Esophagus squamous epithelium (tissue), 5 donors: ENCODE measurements around the gene ZNF496. TPM values are rescaled to one million over a fixed set of nuclear protein-coding genes. Genes with fewer than 3 reads are reported as not detected.

Source experiments
- DNase-seq: peaks from one replicate; lab custom pipeline; 2025; lab: John Stamatoyannopoulos, UW
- H3K27ac ChIP-seq, 4 donors: fragments of 200-600 bp; sonication (generic); one replicate each; pipeline ENCODE4 v1.5.1; 2016 to 2019; ENCODE audit warnings: mild to moderate bottlenecking in 1 of 4
- H3K27me3 ChIP-seq, 4 donors: fragments of 200-600 bp; sonication (generic); 1 replicate in 3 of 4; 2 replicates in 1 of 4; pipeline versions ENCODE4 v1.5.1 to v1.6.0; 2017 to 2021; ENCODE audit warnings: antibody characterized with exemption in 1 of 4
- H3K36me3 ChIP-seq, 3 donors: fragments of 200-600 bp; sonication (generic); one replicate each; pipeline ENCODE4 v1.5.1; 2016 to 2019
- H3K4me1 ChIP-seq, 3 donors: fragments of 200-600 bp; sonication (generic); one replicate each; pipeline ENCODE4 v1.5.1; 2017 to 2019
- H3K4me3 ChIP-seq, 4 donors: fragments of 200-600 bp; sonication (generic); 1 replicate in 3 of 4; 2 replicates in 1 of 4; pipeline ENCODE4 v1.5.1; 2016 to 2019; ENCODE audit warnings: mild to moderate bottlenecking in 2 of 4, moderate library complexity in 1 of 4
- H3K9me3 ChIP-seq, 3 donors: fragments of 200-600 bp; sonication (generic); one replicate each; pipeline ENCODE4 v1.5.1; 2016 to 2019
- CTCF ChIP-seq, 6 experiments: fragments of 450-650 bp in 4 of 6; fragments of 200-600 bp in 2 of 6; sonication (generic) in 2 of 6; IDR thresholded peaks; one replicate each; pipeline ENCODE4 v1.5.1; 2016 to 2019; ENCODE audit warnings: antibody characterized with exemption in 6 of 6, mild to moderate bottlenecking in 4 of 6, moderate library complexity in 4 of 6
- POLR2A ChIP-seq, 4 donors: fragments of 450-650 bp; IDR thresholded peaks; one replicate each; pipeline ENCODE4 v1.6.1; 2017; ENCODE audit warnings: antibody characterized with exemption in 4 of 4, mild to moderate bottlenecking in 4 of 4, moderate library complexity in 3 of 4
- WGBS, 2 donors: methylation state at CpG; one replicate each; pipeline ENCODE4 v1.1.5; 2018; 5-methylcytosine and 5-hydroxymethylcytosine counted together
- intact Hi-C: fragments of 100-400 bp; cut with DNase I; formaldehyde crosslinking; loops from one replicate; pipeline ENCODE4 v1.15.0; 2022
- total RNA-seq, 4 donors: library from RNA; depleted of rRNA; stranded (reverse); fragments of >200 nt; gene quantifications; one replicate each; pipeline ENCODE4 v1.1.0, GENCODE V29; 2016
- donor health status: DM: yes; HTN: yes; CAD: no.

Gene ZNF496
- total RNA-seq, 4 donors from 2014 or later, result 8.9 to 21.2 (median 9.5) TPM

DNA sequence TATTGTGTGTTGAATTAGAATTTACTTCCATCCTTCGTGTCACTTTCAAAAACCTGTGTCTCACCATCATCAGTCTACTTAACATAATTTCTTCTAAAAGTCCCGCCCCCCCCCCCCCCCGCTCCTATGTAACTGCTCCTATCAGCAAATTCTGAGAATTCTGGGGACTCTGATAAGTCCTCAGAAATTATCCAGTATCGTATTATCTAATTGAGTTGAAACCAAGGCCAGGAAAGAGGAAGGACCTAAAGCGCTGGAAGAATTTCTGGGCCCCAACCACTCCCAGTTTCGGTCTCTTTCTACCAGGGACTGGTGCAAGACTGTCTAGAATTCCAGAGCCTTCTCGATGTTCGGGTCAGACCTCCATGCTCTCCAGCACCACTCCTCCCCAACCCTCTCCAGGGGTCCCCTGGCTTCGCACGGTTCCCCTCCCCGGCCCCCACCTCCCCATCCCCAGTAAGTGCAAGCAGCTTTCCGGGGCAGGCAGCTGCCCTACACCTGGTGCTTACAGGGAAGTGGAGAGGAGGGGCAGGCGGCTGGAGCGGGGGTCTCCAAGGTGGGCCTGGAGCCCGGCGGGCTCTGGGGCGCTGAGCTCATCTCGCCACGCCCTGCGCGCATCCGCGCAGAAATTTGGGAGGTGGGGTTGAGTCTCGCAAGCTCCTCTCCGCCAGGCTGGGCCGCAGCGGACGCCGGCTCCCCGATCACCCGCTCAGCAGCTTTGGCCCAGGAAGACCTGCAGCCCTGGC lies 16.0 kb upstream of the ZNF496 start:
- H3K4me3 ChIP-seq, result peak overlapping the region; percentile 7 to 53 (median 16)
- peak overlapping the region in 1 of 4 donors; percentile 2 for H3K27ac ChIP-seq
- H3K4me1 ChIP-seq, result peaks cover 0 to 15% (median 4%) of the 10 kb centered on the region in 3 donors
- no peaks in the 10 kb centered on the region for H3K9me3 ChIP-seq
- TF ChIP-seq POLR2A (IDR thresholded peaks at IDR 0.05) (no peak), CTCF (IDR thresholded peaks at IDR 0.05) (no peak)
- peaks cover 0 to 16% (median 0%) of the 10 kb centered on the region in 4 donors for H3K27me3 ChIP-seq
- no peak for DNase-seq
- WGBS, 2 donors, result 26 to 32% methylated on average over 5 to 9 of the region's 31 CpGs
- no peaks in the 10 kb centered on the region for H3K36me3 ChIP-seq
- intact Hi-C loops, result no loop called here

DNA sequence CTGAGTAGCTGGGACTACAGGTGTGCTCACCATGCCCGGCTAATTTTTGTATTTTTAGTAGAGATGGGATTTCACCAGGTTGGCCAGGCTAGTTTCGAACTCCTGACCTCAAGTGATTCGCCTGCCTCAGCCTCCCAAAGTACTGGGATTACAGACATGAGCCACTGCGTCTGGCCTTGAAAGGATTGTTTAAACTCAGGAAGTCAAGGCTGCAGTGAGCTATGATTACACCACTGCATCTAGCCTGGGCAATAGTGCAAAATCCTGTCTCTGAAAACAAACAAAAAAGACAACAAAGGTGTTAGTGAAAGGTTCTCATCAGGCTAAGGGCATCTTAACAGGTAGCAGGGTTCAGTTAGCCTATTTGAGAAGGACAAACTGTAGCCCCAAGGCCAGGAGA lies 14.2 kb upstream of the ZNF496 start:
- whole genome bisulfite sequencing, 2 donors, result 94 to 100% methylated on average over 2 to 3 of the region's 4 CpGs
- no peak for DNase-seq

DNA sequence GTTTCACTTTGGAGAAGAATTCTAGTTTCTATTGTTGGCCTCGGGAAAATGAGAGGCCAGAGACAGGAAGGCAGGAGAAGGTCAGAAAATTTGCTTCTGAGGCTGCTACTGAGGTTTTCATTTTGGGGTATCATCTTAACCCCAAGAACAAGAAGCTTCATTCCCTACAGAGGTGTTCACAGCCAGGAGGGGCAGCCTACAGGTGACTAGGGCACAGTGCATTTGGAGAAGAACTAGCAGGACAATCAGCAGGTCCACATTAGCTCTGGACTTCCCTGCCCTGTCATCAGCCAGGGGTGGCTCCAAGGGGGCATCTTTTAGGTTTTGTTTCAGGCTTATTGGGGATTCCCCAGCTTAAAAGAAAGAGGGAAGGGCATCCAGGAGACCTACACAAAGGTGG lies 12.1 kb upstream of the ZNF496 start:
- DNase-seq, result no peak
- H3K4me1 ChIP-seq, result peaks cover 0 to 16% (median 4%) of the 10 kb centered on the region in 3 donors
- peaks cover 0 to 4% (median 0%) of the 10 kb centered on the region in 3 donors for H3K36me3 ChIP-seq
- no peak for TF ChIP-seq CTCF (IDR thresholded peaks at IDR 0.05)
- H3K27me3 ChIP-seq, result peaks cover 0 to 10% (median 0%) of the 10 kb centered on the region in 4 donors
- H3K27ac ChIP-seq, result no peak overlapping the region
- WGBS, 2 donors, result 38 to 83% methylated on average over 1 of the region's 1 CpG
- intact Hi-C loops, result no loop called here
- no peaks in the 10 kb centered on the region for H3K9me3 ChIP-seq
- H3K4me3 ChIP-seq, result no peak overlapping the region

More for the DNA sequence above, 14.2 kb upstream of the ZNF496 start:
- Histone ChIP-seq H3K9me3 (no peaks in the 10 kb centered on the region), H3K4me3 (no peak overlapping the region), H3K27ac (no peak overlapping the region), H3K36me3 (no peaks in the 10 kb centered on the region), H3K4me1 (peaks cover 0 to 16% (median 4%) of the 10 kb centered on the region in 3 donors), H3K27me3 (peaks cover 0 to 16% (median 0%) of the 10 kb centered on the region in 4 donors)
- TF ChIP-seq POLR2A (IDR thresholded peaks at IDR 0.05) (no peak), CTCF (IDR thresholded peaks at IDR 0.05) (no peak)
- intact Hi-C loops, result no loop called here

- 71 to 72% methylated on average over 2 to 3 of the region's 3 CpGs for WGBS, 2 donors
- Histone ChIP-seq H3K27ac (no peak overlapping the region), H3K4me3 (no peak overlapping the region), H3K27me3 (no peaks in the 10 kb centered on the region), H3K9me3 (no peaks in the 10 kb centered on the region), H3K4me1 (peaks cover 0 to 16% (median 0%) of the 10 kb centered on the region in 3 donors), H3K36me3 (peaks cover 0 to 4% (median 0%) of the 10 kb centered on the region in 3 donors)
- no peak for DNase-seq
- TF ChIP-seq CTCF (IDR thresholded peaks at IDR 0.05) (no peak), POLR2A (IDR thresholded peaks at IDR 0.05) (no peak)
- intact Hi-C loops, result no loop called here
These were observed 7.1 kb upstream of the ZNF496 start for GRCh38 chr1:247338723-247339275.

DNA sequence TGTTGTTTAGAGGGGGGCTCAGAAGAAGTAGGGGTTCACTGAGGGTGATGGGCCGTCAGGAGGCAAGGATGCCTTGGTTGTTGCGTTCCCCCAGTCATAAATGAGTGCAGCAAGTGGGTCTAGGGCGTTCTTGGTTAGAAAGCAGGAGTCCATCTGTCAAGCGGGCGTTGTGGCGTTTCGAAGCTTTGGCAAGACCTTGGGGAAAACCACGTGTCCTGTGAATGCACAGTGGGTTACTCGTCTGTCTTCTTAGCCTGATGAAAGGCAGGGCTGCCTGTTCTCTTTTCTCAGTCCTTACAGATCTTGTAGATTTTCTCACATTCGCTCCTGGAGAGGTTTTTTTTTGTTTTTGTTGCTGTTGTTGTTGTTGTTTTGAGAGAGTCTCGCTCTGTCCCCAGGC lies 6.3 kb upstream of the ZNF496 start:
- no peak for DNase-seq
- Histone ChIP-seq H3K9me3 (no peaks in the 10 kb centered on the region), H3K4me3 (no peak overlapping the region), H3K27ac (no peak overlapping the region), H3K4me1 (peaks cover 0 to 21% (median 3%) of the 10 kb centered on the region in 3 donors), H3K36me3 (peaks cover 0 to 4% (median 0%) of the 10 kb centered on the region in 3 donors), H3K27me3 (no peaks in the 10 kb centered on the region)
- intact Hi-C loops, result no loop called here
- no peak for TF ChIP-seq CTCF (IDR thresholded peaks at IDR 0.05)
- no peak for TF ChIP-seq POLR2A (IDR thresholded peaks at IDR 0.05)
- WGBS, 2 donors, result 86 to 88% methylated on average over 10 to 11 of the region's 11 CpGs
